NCI-H2227 (cell line): ENCODE results near the gene TBC1D2B.
"Not testable (repeated sequence)": the region's sequence is repeated elsewhere in the genome, so short reads cannot be mapped to it uniquely, and the experiment has no call there.

Source experiments
- DNase-seq: peaks from one replicate; lab custom pipeline; 2025; ENCODE audit not compliant: unreplicated experiment; lab: John Stamatoyannopoulos, UW

The TBC1D2B gene

GRCh38 chr15:77977903-77978758 is 99.4 kb downstream of the TBC1D2B start:
- not testable (repeated sequence) for DNase-seq

- not testable (repeated sequence) for DNase-seq
Observed at GRCh38 chr15:77976760-77977525, 100.6 kb downstream of the TBC1D2B start.

- not testable (repeated sequence) for DNase-seq
Observed at GRCh38 chr15:77976095-77976450, 101.4 kb downstream of the TBC1D2B start.

- DNase-seq = no peak
Observed at GRCh38 chr15:77975332-77976094, 102.0 kb downstream of the TBC1D2B start.

GRCh38 chr15:77974416-77975331 is 102.8 kb downstream of the TBC1D2B start:
- DNase-seq = no peak

GRCh38 chr15:77974098-77974414 is 103.5 kb downstream of the TBC1D2B start:
- no peak for DNase-seq

GRCh38 chr15:77973273-77974097 is 104.0 kb downstream of the TBC1D2B start:
- DNase-seq = not testable (repeated sequence)

GRCh38 chr15:77972706-77973105 is 104.8 kb downstream of the TBC1D2B start:
- not testable (repeated sequence) for DNase-seq

GRCh38 chr15:77971875-77972274 is 105.6 kb downstream of the TBC1D2B start:
- not testable (repeated sequence) for DNase-seq

GRCh38 chr15:77970813-77971360 is 106.6 kb downstream of the TBC1D2B start:
- not testable (repeated sequence) for DNase-seq

- DNase-seq = no peak
Observed at GRCh38 chr15:77969055-77969454, 108.5 kb downstream of the TBC1D2B start.

GRCh38 chr15:77967798-77968197 is 109.7 kb downstream of the TBC1D2B start:
- DNase-seq = no peak

- DNase-seq = not testable (repeated sequence)
Observed at GRCh38 chr15:77967235-77967615, 110.3 kb downstream of the TBC1D2B start.

- peak; percentile 35 for DNase-seq
Observed at GRCh38 chr15:77966540-77967234, 110.8 kb downstream of the TBC1D2B start.

GRCh38 chr15:77964193-77964592 is 113.3 kb downstream of the TBC1D2B start:
- DNase-seq = no peak

GRCh38 chr15:77959432-77959879 is 118.1 kb downstream of the TBC1D2B start:
- DNase-seq = peak; percentile 73

- DNase-seq = not testable (repeated sequence)
Observed at GRCh38 chr15:77958716-77959431, 118.6 kb downstream of the TBC1D2B start.

GRCh38 chr15:77958021-77958420 is 119.5 kb downstream of the TBC1D2B start:
- not testable (repeated sequence) for DNase-seq
